Panc1 (cell line): ENCODE results near the gene GAMT. TPM values are rescaled to one million over a fixed set of nuclear protein-coding genes. Genes with fewer than 3 reads are reported as not detected.

Experiments
- ATAC-seq: fragments of 200-7000 bp; cut with Tn5 transposase; 2 replicates; pipeline ENCODE4 v1.9.1; 2020; ENCODE audit warnings: mild to moderate bottlenecking, moderate library complexity
- BruUV-seq: library from RNA; stranded (reverse); fragments of 400-500 nt; replicated peaks from 2 replicates; lab custom pipeline; 2021; lab: Mats Ljungman, UMichigan
- CTCF ChIA-PET: fragments of 300-600 bp; sonication (Branson Sonifier 250); formaldehyde crosslinking; loops from one replicate; lab custom pipeline; 2022; ENCODE audit warnings: antibody characterized with exemption; lab: Charles Lee
- POLR2A ChIA-PET: fragments of 300-600 bp; sonication (Branson Sonifier 250); formaldehyde crosslinking; loops from one replicate; lab custom pipeline; 2022; ENCODE audit warnings: antibody characterized with exemption; lab: Charles Lee
- DNase-seq: peaks from one replicate; pipeline ENCODE4 v3.0.0-alpha.2; 2010; ENCODE audit warnings: low read depth, low spot score
- H3K27ac ChIP-seq: 2 replicates; pipeline ENCODE4 v1.5.1; 2011; ENCODE audit warnings: mild to moderate bottlenecking, low read length, inconsistent platforms
- H3K27me3 ChIP-seq: fragments of 200-500 bp; sonication (Bioruptor generic); 2 replicates; pipeline ENCODE4 v1.6.0; 2014; ENCODE audit warnings: low read length, inconsistent platforms; ENCODE audit not compliant: control insufficient read depth, insufficient read depth
- H3K36me3 ChIP-seq: fragments of 200-500 bp; sonication (Bioruptor generic); 2 replicates; pipeline ENCODE4 v1.5.1; 2014; ENCODE audit warnings: inconsistent platforms, mild to moderate bottlenecking, low read length, moderate library complexity; ENCODE audit not compliant: control insufficient read depth, insufficient read depth
- H3K4me1 ChIP-seq: 2 replicates; pipeline ENCODE4 v1.5.1; 2011; ENCODE audit warnings: inconsistent platforms, mild to moderate bottlenecking, low read length, moderate library complexity; ENCODE audit not compliant: control insufficient read depth, insufficient read depth
- H3K4me3 ChIP-seq, 2 experiments: 2 replicates each; pipeline ENCODE4 v1.5.1; 2011 to 2012; ENCODE audit warnings: low read depth in 2 of 2, low read length in 2 of 2, mild to moderate bottlenecking in 2 of 2, inconsistent platforms in 1 of 2, moderate library complexity in 1 of 2
- H3K9me3 ChIP-seq: fragments of 200-500 bp; sonication (Bioruptor generic); 2 replicates; pipeline ENCODE4 v1.5.1; 2014; ENCODE audit warnings: low read depth, mild to moderate bottlenecking, inconsistent platforms, low read length, moderate library complexity; ENCODE audit not compliant: control insufficient read depth, insufficient read depth
- POLR2AphosphoS5 ChIP-seq: IDR thresholded peaks from 2 replicates; pipeline ENCODE4 v1.6.1; 2012; ENCODE audit warnings: mild to moderate bottlenecking, low read depth, low read length, moderate library complexity
- SIN3A ChIP-seq: IDR thresholded peaks from 2 replicates; pipeline ENCODE4 v1.6.1; 2012; ENCODE audit warnings: low read depth, mild to moderate bottlenecking, low read length, moderate library complexity, borderline replicate concordance; ENCODE audit not compliant: insufficient read depth
- TCF7L2 ChIP-seq: IDR thresholded peaks from 2 replicates; pipeline ENCODE4 v1.6.1; 2011; ENCODE audit warnings: mild to moderate bottlenecking, low read depth, low read length, inconsistent platforms
- in situ Hi-C: cut with HindIII; loops from 2 replicates; pipeline ENCODE4 v1.10.0; 2016; ENCODE audit warnings: low sequenced_read_pairs, low pct_unique_long_range_greater_than_20kb
- intact Hi-C: fragments of 100-400 bp; cut with micrococcal nuclease; formaldehyde crosslinking; loops from one replicate; pipeline ENCODE4 v1.10.0; 2022; ENCODE audit not compliant: unreplicated experiment
- total RNA-seq: library from RNA; stranded (reverse); gene quantifications from one replicate; pipeline ENCODE4 v1.2.1, GENCODE V29; 2021; ENCODE audit not compliant: unreplicated experiment
- TF ChIP-seq, protein P1 (sequence below), 2 experiments: IDR thresholded peaks; 2 replicates each; pipeline ENCODE4 v1.6.1; 2011 to 2012; ENCODE audit warnings: low read depth in 2 of 2, control low read depth in 1 of 2, low read length in 1 of 2, mild to moderate bottlenecking in 1 of 2, moderate library complexity in 1 of 2; ENCODE audit not compliant: insufficient read depth in 1 of 2
- TF ChIP-seq, protein P2 (sequence below): fragments of 450-650 bp; IDR thresholded peaks from 2 replicates; pipeline ENCODE4 v1.5.1; 2017; ENCODE audit warnings: mild to moderate bottlenecking

GAMT gene
- total RNA-seq, 1 experiment from 2014 or later: 21.2 TPM

DNA sequence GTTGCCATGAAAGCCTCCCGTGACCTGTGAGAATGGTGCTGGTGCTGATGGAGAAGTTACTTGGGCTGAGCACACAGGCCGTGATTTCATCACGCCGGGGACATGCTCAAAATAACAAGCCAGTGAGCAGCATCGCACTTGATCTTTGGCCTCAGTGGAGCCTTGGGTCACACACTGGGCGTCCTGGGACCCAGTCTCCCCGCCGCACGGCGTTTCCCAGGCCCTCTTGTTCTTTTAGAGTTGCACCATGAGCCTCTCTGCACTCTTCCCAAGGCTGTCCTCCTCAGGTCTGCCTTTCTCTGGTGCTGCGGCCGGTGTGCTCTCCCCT lies 27.1 kb downstream of the GAMT start:
- TF ChIP-seq POLR2AphosphoS5 (no peak), SIN3A (no peak), TCF7L2 (no peak)
- TF ChIP-seq, protein P1, sequence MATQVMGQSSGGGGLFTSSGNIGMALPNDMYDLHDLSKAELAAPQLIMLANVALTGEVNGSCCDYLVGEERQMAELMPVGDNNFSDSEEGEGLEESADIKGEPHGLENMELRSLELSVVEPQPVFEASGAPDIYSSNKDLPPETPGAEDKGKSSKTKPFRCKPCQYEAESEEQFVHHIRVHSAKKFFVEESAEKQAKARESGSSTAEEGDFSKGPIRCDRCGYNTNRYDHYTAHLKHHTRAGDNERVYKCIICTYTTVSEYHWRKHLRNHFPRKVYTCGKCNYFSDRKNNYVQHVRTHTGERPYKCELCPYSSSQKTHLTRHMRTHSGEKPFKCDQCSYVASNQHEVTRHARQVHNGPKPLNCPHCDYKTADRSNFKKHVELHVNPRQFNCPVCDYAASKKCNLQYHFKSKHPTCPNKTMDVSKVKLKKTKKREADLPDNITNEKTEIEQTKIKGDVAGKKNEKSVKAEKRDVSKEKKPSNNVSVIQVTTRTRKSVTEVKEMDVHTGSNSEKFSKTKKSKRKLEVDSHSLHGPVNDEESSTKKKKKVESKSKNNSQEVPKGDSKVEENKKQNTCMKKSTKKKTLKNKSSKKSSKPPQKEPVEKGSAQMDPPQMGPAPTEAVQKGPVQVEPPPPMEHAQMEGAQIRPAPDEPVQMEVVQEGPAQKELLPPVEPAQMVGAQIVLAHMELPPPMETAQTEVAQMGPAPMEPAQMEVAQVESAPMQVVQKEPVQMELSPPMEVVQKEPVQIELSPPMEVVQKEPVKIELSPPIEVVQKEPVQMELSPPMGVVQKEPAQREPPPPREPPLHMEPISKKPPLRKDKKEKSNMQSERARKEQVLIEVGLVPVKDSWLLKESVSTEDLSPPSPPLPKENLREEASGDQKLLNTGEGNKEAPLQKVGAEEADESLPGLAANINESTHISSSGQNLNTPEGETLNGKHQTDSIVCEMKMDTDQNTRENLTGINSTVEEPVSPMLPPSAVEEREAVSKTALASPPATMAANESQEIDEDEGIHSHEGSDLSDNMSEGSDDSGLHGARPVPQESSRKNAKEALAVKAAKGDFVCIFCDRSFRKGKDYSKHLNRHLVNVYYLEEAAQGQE (IDR thresholded peaks at IDR 0.05; ENCODE audit: insufficient read depth in 1 of 2, low read depth in 2 of 2, low read length in 1 of 2): no peak
- TF ChIP-seq, protein P2, sequence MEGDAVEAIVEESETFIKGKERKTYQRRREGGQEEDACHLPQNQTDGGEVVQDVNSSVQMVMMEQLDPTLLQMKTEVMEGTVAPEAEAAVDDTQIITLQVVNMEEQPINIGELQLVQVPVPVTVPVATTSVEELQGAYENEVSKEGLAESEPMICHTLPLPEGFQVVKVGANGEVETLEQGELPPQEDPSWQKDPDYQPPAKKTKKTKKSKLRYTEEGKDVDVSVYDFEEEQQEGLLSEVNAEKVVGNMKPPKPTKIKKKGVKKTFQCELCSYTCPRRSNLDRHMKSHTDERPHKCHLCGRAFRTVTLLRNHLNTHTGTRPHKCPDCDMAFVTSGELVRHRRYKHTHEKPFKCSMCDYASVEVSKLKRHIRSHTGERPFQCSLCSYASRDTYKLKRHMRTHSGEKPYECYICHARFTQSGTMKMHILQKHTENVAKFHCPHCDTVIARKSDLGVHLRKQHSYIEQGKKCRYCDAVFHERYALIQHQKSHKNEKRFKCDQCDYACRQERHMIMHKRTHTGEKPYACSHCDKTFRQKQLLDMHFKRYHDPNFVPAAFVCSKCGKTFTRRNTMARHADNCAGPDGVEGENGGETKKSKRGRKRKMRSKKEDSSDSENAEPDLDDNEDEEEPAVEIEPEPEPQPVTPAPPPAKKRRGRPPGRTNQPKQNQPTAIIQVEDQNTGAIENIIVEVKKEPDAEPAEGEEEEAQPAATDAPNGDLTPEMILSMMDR: no peak
- no peak for ATAC-seq
- CTCF ChIA-PET: no interaction called here
- no peak for DNase-seq
- Histone ChIP-seq H3K4me3 (no peak overlapping the region), H3K27ac (no peak overlapping the region), H3K9me3 (no peaks in the 10 kb centered on the region), H3K27me3 (no peaks in the 10 kb centered on the region), H3K4me1 (no peaks in the 10 kb centered on the region), H3K36me3 (no peaks in the 10 kb centered on the region)
- intact Hi-C loops: loop anchor here (10.0 kb wide), 1 partner anchor 99 kb away; the partner anchor contains the start of gene FAM174C
- in situ Hi-C loops: no loop called here
- POLR2A ChIA-PET: no interaction called here
- no TSS peak for BruUV-seq

DNA sequence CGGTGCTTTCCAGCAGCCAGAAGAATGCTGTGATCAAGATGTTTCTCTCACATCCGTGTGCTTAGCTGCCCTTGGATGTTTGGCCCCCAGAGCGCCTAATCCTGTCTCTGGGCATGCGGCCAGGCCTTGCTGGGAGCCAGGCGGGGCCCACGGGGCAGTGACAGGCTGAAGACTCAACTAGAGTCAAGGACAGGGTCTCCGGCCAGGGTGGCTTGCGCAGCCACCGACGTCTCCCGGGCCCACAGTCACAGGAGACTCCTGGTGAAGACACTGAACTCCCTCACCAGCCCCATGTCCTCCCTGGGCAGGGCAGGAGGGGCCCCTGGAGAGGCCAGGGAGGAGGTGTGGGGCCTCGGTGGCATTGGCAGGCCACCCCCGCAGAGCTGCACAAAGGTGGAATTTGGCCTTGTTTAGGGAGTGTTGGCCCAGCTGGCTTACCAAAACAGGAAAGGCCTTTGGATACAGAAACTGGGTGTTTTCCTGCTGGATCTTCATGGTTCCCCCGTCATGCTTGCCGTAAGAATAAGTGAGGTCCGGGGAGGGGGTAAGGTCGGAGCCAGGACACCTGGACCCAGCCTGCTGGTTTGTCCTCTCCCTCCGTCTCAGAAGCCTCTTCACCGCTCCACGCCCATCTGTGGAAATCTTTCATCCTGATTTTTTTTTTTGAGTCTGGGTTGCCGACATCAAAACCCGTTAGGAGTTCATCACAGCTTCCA lies 27.6 kb downstream of the GAMT start:
- no peaks in the 10 kb centered on the region for H3K27me3 ChIP-seq
- TF ChIP-seq SIN3A (no peak), TCF7L2 (no peak), POLR2AphosphoS5 (no peak)
- TF ChIP-seq, protein P2: no peak
- TF ChIP-seq, protein P1 (IDR thresholded peaks at IDR 0.05; ENCODE audit: insufficient read depth in 1 of 2, low read depth in 2 of 2, low read length in 1 of 2): no peak
- no peaks in the 10 kb centered on the region for H3K36me3 ChIP-seq
- ATAC-seq: no peak
- H3K4me3 ChIP-seq: no peak overlapping the region
- no peak overlapping the region for H3K27ac ChIP-seq
- BruUV-seq: no TSS peak
- no peak for DNase-seq
- in situ Hi-C loops (no loop called here), intact Hi-C loops (loop anchor here (10.0 kb wide), 1 partner anchor 99 kb away; the partner anchor contains the start of gene FAM174C)
- no peaks in the 10 kb centered on the region for H3K4me1 ChIP-seq
- POLR2A ChIA-PET: no interaction called here
- H3K9me3 ChIP-seq: no peaks in the 10 kb centered on the region
- CTCF ChIA-PET: interaction anchor here (1.6 kb wide), 1 partner anchor 58 kb away, joined by 7 read pairs; no protein-coding TSS in a partner anchor
